ENCODE measurements around the gene MDN1.

- TF ChIP-seq TOX (CRISPR knock-in tag; IDR thresholded peaks at IDR 0.05; ENCODE audit: borderline replicate concordance) (no peak), CSDC2 (CRISPR knock-in tag; IDR thresholded peaks at IDR 0.05) (no peak), GLIS3 (CRISPR knock-in tag; IDR thresholded peaks at IDR 0.05) (no peak)
- TF ChIP-seq, protein P1, sequence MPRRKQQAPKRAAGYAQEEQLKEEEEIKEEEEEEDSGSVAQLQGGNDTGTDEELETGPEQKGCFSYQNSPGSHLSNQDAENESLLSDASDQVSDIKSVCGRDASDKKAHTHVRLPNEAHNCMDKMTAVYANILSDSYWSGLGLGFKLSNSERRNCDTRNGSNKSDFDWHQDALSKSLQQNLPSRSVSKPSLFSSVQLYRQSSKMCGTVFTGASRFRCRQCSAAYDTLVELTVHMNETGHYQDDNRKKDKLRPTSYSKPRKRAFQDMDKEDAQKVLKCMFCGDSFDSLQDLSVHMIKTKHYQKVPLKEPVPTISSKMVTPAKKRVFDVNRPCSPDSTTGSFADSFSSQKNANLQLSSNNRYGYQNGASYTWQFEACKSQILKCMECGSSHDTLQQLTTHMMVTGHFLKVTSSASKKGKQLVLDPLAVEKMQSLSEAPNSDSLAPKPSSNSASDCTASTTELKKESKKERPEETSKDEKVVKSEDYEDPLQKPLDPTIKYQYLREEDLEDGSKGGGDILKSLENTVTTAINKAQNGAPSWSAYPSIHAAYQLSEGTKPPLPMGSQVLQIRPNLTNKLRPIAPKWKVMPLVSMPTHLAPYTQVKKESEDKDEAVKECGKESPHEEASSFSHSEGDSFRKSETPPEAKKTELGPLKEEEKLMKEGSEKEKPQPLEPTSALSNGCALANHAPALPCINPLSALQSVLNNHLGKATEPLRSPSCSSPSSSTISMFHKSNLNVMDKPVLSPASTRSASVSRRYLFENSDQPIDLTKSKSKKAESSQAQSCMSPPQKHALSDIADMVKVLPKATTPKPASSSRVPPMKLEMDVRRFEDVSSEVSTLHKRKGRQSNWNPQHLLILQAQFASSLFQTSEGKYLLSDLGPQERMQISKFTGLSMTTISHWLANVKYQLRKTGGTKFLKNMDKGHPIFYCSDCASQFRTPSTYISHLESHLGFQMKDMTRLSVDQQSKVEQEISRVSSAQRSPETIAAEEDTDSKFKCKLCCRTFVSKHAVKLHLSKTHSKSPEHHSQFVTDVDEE (CRISPR knock-in tag; IDR thresholded peaks at IDR 0.05), result no peak
Measured at GRCh38 chr6:89828988-89829471, 9.4 kb upstream of the MDN1 start.
